Measurements from ENCODE around the gene ANAPC1.
"Not testable (repeated sequence)": the region's sequence is repeated elsewhere in the genome, so short reads cannot be mapped to it uniquely, and the experiment has no call there.

The ANAPC1 gene

DNA sequence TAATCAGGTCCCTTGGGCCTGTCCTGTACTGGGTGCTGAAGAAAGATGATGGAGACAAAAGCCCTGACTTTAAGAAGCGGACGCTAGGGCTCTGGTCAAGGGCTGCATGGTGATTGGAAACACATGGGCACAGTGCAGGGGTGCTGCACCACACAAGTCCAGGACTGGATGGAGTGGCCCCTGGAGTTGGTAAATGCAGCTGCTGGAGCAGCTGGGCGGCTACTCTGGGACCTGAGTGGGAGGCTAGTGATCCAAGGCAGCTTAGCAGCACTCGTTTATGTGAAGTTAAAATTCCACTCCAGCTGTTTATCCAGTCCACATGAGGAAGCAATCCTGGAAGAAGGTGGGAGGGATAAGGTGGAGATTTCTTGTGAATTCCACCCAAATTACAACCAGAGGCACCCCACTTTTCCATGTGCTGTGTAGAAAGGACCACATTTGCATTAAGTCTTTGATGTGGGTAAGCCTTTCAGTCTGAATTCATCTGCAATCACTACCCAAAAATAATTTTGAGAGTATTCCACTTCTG lies 39.3 kb upstream of the ANAPC1 start:
- TF ChIP-seq, protein P1, sequence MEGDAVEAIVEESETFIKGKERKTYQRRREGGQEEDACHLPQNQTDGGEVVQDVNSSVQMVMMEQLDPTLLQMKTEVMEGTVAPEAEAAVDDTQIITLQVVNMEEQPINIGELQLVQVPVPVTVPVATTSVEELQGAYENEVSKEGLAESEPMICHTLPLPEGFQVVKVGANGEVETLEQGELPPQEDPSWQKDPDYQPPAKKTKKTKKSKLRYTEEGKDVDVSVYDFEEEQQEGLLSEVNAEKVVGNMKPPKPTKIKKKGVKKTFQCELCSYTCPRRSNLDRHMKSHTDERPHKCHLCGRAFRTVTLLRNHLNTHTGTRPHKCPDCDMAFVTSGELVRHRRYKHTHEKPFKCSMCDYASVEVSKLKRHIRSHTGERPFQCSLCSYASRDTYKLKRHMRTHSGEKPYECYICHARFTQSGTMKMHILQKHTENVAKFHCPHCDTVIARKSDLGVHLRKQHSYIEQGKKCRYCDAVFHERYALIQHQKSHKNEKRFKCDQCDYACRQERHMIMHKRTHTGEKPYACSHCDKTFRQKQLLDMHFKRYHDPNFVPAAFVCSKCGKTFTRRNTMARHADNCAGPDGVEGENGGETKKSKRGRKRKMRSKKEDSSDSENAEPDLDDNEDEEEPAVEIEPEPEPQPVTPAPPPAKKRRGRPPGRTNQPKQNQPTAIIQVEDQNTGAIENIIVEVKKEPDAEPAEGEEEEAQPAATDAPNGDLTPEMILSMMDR (IDR thresholded peaks at IDR 0.05; ENCODE audit: insufficient read depth, missing control alignments): no peak
- DNase-seq (ENCODE audit: insufficient read length, low spot score) (no peak), FAIRE-seq (no peak)

DNA sequence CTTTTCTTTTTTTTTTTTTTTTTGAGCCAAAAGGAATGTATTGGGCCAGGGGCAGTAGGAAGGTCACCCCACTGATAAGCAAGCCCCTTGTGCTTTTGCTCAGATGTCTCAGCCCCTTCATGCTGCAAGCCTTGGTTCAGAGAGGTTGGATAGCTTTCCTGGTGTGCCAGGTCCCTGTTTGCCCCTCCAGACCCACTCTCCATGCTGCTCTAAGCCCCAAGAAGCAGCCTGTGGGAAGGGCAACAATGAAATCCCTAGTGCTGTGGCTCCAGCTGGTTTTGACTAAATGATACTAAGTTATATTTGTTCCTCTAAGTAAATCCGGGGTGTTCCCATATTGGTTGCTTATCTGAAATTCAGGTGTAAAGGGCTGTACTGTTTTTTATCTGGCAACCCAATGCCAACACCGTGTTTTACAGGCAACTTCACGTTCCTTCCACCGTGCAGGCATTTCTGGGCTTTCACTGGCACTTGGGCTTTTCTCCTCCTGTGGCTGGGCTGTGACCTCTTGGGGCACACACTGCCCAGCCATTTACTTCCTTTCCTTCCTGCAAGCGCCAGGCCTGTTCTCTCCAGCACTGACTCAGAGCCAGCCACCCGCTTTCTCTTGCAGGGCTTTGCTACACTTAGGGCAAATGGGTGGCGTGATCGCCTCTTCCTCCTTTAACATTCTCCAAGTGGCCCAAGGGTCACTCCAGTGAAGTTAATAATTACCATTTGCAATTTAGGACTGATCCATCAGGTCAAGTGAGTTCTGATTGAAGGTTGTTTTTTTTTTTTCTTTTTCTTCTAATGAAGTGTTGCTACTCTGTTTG lies 36.0 kb upstream of the ANAPC1 start:
- no peak for FAIRE-seq
- TF ChIP-seq, protein P1 (IDR thresholded peaks at IDR 0.05; ENCODE audit: insufficient read depth, missing control alignments): no peak
- DNase-seq (ENCODE audit: insufficient read length, low spot score): no peak

DNA sequence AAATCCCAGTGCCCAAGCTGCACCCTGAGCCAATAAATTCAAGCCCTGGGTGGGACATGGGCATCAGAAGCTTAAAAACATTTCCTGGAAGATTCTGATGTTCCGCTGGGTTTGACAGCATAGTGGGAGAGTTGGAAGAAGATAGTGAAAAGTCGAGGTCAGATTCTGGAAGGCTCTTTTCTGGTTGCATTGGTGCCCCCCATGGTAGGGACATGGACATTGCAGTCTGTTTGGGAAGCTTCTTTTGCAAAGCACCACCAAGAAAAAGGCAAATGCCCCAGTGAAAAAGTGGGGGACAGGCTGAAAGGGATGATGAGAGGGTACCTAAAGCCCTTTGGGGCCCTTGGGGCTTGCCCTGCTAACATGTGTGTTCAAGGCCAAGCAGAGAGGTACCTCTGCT lies 35.4 kb upstream of the ANAPC1 start:
- FAIRE-seq (no peak), DNase-seq (ENCODE audit: insufficient read length, low spot score) (no peak)
- TF ChIP-seq, protein P1 (IDR thresholded peaks at IDR 0.05; ENCODE audit: insufficient read depth, missing control alignments): no peak

GRCh38 chr2:111918383-111918806 lies 34.4 kb upstream of the ANAPC1 start:
- FAIRE-seq: no peak
- TF ChIP-seq, protein P1 (IDR thresholded peaks at IDR 0.05; ENCODE audit: insufficient read depth, missing control alignments): no peak
- DNase-seq (ENCODE audit: insufficient read length, low spot score): no peak

DNA sequence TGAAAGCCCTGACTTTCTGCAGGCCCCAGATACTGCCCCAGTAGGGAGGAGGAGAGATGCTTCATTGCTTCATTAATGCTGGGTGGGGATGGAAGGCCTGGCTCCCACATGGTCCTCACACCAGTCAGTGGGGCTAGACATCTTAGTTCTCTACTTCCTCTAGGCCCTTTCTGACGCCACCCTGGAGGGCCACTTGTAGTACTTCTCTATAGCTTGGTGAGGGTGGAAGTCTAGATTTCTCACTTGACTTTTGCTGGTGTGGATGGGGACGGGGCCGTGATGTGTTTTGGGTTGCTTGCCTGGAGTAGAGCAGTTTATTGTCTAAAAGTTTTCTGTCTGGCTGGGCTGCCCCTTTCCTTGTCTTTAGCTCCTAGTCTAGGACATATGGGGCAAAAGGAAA lies 33.1 kb upstream of the ANAPC1 start:
- DNase-seq (ENCODE audit: insufficient read length, low spot score): no peak
- no peak for FAIRE-seq
- TF ChIP-seq, protein P1 (IDR thresholded peaks at IDR 0.05; ENCODE audit: insufficient read depth, missing control alignments): no peak

- no peak for FAIRE-seq
These were observed 28.6 kb upstream of the ANAPC1 start for GRCh38 chr2:111912547-111912946.

GRCh38 chr2:111911295-111911977 lies 27.4 kb upstream of the ANAPC1 start:
- FAIRE-seq; DNase-seq (ENCODE audit: insufficient read length, low spot score): not testable (repeated sequence)

More at GRCh38 chr2:111912547-111912946, 28.6 kb upstream of the ANAPC1 start:
- TF ChIP-seq, protein P1 (IDR thresholded peaks at IDR 0.05; ENCODE audit: insufficient read depth, missing control alignments): no peak
- no peak for DNase-seq (ENCODE audit: insufficient read length, low spot score)
